NCI-H2171 treated with DMSO at 0.1 percent for 48 hours (cell line): ENCODE measurements around the gene KDM1A.

Experiments
- DNase-seq: peaks from one replicate; lab custom pipeline; 2025; lab: John Stamatoyannopoulos, UW

KDM1A gene

GRCh38 chr1:23110391-23110790, 91.1 kb downstream of the KDM1A start:
- DNase-seq, result no peak

- no peak for DNase-seq
These were observed 92.6 kb downstream of the KDM1A start for GRCh38 chr1:23111600-23112535.

- no peak for DNase-seq
These were observed 95.3 kb downstream of the KDM1A start for GRCh38 chr1:23114424-23115079.

- DNase-seq, result no peak
These were observed 97.1 kb downstream of the KDM1A start for GRCh38 chr1:23116216-23116836.

GRCh38 chr1:23116921-23117699, 97.8 kb downstream of the KDM1A start:
- DNase-seq, result no peak

GRCh38 chr1:23118407-23118806, 99.1 kb downstream of the KDM1A start:
- no peak for DNase-seq

GRCh38 chr1:23118957-23119792, 99.9 kb downstream of the KDM1A start:
- DNase-seq, result no peak

DNA sequence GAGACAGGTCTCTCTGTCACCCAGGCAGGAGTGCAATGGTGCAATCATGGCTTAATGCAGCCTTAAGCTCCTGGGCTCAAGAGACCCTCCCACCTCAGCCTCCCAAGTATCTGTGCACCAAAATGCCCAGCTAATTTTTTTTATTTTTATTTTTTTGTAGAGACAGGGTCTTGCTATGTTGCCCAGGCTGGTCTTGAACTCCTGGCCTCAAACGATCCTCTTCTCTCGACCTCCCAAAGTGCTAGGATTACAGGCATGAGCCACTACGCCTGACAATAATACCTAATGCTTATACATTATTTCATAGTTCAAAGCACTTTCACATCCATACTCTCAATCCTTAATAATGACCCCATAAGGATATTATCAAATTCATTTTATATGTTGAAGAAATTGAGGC, 101.1 kb downstream of the KDM1A start:
- no peak for DNase-seq

- no peak for DNase-seq
These were observed 102.9 kb downstream of the KDM1A start for GRCh38 chr1:23122023-23122748.

GRCh38 chr1:23122796-23123195, 103.5 kb downstream of the KDM1A start:
- DNase-seq, result no peak

DNA sequence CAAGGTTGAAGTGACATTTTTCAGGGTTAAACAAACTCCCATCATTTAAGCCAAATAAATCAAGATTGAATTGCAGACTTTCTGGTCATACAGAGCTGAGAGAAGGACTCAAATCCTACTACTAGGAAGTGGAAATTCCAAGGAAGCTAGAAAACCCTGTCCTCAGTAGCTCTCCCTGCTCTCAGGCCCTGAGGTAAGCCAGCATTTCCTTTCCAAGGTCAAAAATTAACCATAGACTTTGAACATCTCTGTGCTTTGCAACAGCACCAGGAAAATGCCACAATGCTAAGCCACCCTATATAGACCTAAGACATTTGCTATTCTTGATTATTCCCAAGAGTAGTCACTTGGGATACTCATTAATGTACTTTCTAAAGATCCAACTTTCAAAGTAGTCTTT, 104.3 kb downstream of the KDM1A start:
- no peak for DNase-seq

- DNase-seq, result no peak
These were observed 105.2 kb downstream of the KDM1A start for GRCh38 chr1:23124259-23125026.

- no peak for DNase-seq
These were observed 106.2 kb downstream of the KDM1A start for GRCh38 chr1:23125489-23125888.

- no peak for DNase-seq
These were observed 106.9 kb downstream of the KDM1A start for GRCh38 chr1:23126200-23126599.

DNA sequence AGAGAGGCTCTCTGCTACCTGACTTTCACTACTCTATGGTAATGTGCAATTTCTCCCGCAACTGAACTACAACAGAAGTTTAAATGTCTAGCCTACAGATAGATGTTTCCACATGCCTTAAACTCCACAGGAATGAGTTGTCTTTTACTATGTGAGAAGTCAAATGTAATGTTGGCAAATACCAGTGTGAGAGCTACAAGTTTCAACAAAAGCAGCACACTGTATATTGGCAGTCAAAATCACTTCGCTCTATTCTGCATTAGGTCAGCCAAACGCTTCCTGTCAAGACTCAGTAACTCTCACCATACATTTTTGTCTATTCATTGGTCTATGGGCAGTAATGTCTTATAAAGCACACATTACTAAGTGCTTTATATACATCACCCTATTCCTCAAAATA, 107.5 kb downstream of the KDM1A start:
- DNase-seq, result no peak

- DNase-seq, result no peak
These were observed 110.6 kb downstream of the KDM1A start for GRCh38 chr1:23129846-23130245.

GRCh38 chr1:23132033-23132432, 112.8 kb downstream of the KDM1A start:
- no peak for DNase-seq
